Inflammatory macrophage (primary cell): ENCODE data around the gene HOXD13.

Experiments
- DNase-seq, 2 donors: peaks; one replicate each; pipeline ENCODE4 v3.0.0-alpha.2; 2020 to 2022

Gene HOXD13

GRCh38 chr2:176095421-176095820 lies 2.9 kb downstream of the HOXD13 start:
- DNase-seq = no peak

- DNase-seq = peak in 1 of 2 donors; percentile 9
These were observed 3.9 kb downstream of the HOXD13 start for GRCh38 chr2:176096243-176096985.

- DNase-seq = peak; percentile 46 to 58
These were observed 4.7 kb downstream of the HOXD13 start for GRCh38 chr2:176096986-176097819.

GRCh38 chr2:176097820-176098365 lies 5.4 kb downstream of the HOXD13 start:
- DNase-seq = no peak

- DNase-seq = no peak
These were observed 6.0 kb downstream of the HOXD13 start for GRCh38 chr2:176098366-176099158.

GRCh38 chr2:176099159-176099727 lies 6.7 kb downstream of the HOXD13 start:
- DNase-seq = no peak

GRCh38 chr2:176099728-176100546 lies 7.4 kb downstream of the HOXD13 start, which contains the start of gene HOXD12:
HOXD12 (plus strand) TSS chr2:176099795; CDS start chr2:176099802, 7 bp downstream.
- no peak for DNase-seq

GRCh38 chr2:176100547-176101140 lies 8.1 kb downstream of the HOXD13 start:
- no peak for DNase-seq

GRCh38 chr2:176101216-176101830 lies 8.8 kb downstream of the HOXD13 start:
- DNase-seq = no peak

- no peak for DNase-seq
These were observed 9.3 kb downstream of the HOXD13 start for GRCh38 chr2:176101842-176102241.

- no peak for DNase-seq
These were observed 9.9 kb downstream of the HOXD13 start for GRCh38 chr2:176102309-176102866.

- no peak for DNase-seq
These were observed 10.7 kb downstream of the HOXD13 start for GRCh38 chr2:176103194-176103593.

GRCh38 chr2:176103742-176104315 lies 11.3 kb downstream of the HOXD13 start:
- no peak for DNase-seq

- no peak for DNase-seq
These were observed 12.0 kb downstream of the HOXD13 start for GRCh38 chr2:176104316-176105077.

GRCh38 chr2:176105078-176105729 lies 12.7 kb downstream of the HOXD13 start:
- DNase-seq = no peak

- no peak for DNase-seq
These were observed 13.4 kb downstream of the HOXD13 start for GRCh38 chr2:176105730-176106580.
